ENCODE results near the gene SCRT2. TPM values are rescaled to one million over a fixed set of nuclear protein-coding genes. Genes with fewer than 3 reads are reported as not detected.

SCRT2 gene
- total and polyA plus RNA-seq, 2 of the 8 experiments (the other 6 are each of a cell fraction or from before 2014, with no cell fraction given): 0.12 to 0.34 TPM

DNA sequence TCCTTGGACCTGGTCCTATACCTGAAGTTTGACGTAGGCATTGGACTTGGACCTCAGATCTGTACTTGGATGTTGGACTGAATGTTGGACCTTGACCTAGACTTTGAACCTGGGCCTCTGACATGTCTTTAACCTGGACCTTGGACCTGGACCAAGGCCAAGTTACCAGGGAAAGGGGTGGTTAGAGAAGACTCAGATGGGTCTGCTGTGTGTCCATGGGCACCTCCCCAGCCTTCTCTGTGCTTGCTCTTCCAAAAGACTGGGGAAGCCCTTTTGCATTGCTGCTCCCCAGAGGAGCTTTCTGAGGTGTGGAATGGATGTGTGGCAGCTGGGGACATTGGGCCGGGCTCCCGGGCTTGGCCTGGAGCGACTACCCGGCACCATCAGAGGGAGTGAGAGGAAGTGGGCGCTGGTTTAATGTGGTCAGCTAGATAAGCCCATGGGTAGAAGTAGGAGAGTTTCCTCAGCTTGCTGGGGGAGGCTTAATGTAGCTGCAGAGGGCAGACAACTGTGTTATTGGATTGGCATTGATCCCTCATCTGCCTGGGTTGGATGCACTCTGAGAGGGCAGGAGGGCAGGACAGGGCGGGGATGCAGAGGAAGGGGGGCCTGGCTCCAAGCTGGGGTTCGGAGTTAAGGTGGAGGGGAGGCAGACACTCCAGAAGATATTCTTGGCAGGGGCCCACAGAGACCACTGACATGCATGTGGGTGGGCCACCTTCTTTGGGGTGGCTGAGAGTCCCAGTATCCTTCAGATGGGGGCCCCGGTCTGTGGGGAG, 4.2 kb downstream of the SCRT2 start (continued):
- no peak for TF ChIP-seq POLR2A (IDR thresholded peaks at IDR 0.05; ENCODE audit: control extremely low read depth in 1 of 2, low read depth in 2 of 2, low read length in 2 of 2)
- no peak for TF ChIP-seq RAD21 (IDR thresholded peaks at IDR 0.05 in 1 of 2, conservative IDR thresholded peaks at IDR 0.05 in 1 of 2; ENCODE audit: low read depth in 2 of 2, low read length in 2 of 2)
- TF ChIP-seq TBP (IDR thresholded peaks at IDR 0.05; ENCODE audit: low read depth, low read length): no peak
- TF ChIP-seq SP1 (IDR thresholded peaks at IDR 0.05; ENCODE audit: low read depth, low read length): no peak
- no peak for TF ChIP-seq EZH2 (IDR thresholded peaks at IDR 0.05; ENCODE audit: low read depth, low read length, severe bottlenecking)
